GM23248 (cell line): ENCODE results near the gene CFAP119.

ENCODE experiments used
- EZH2 ChIP-seq: fragments of 200-600 bp; sonication (generic); IDR thresholded peaks from 2 replicates; pipeline ENCODE4 v1.6.1; 2018; ENCODE audit warnings: antibody characterized with exemption, mild to moderate bottlenecking; ENCODE audit not compliant: insufficient read depth, poor library complexity, severe bottlenecking
- EZH2phosphoT487 ChIP-seq: fragments of 200-600 bp; sonication (generic); IDR thresholded peaks from 2 replicates; pipeline ENCODE4 v1.6.1; 2018; ENCODE audit warnings: antibody characterized with exemption, moderate library complexity, mild to moderate bottlenecking, low read depth; ENCODE audit not compliant: insufficient read depth

- TF ChIP-seq EZH2: no peak
- no peak for TF ChIP-seq EZH2phosphoT487
These were observed 5.7 kb downstream of the CFAP119 start for GRCh38 chr16:30755955-30756780.
